ENCODE measurements around the gene PITPNM1.

Gene PITPNM1

GRCh38 chr11:67542971-67543370 is 37.8 kb upstream of the PITPNM1 start:
- TF ChIP-seq EZH2phosphoT487 (conservative IDR thresholded peaks at IDR 0.05; ENCODE audit: low read length) (no peak), CTCF (IDR thresholded peaks at IDR 0.05; ENCODE audit: insufficient read depth, low read length, poor library complexity, severe bottlenecking) (no peak)
- H3K9ac ChIP-seq (ENCODE audit: low read length) = no peak overlapping the region

GRCh38 chr11:67542169-67542568 is 37.0 kb upstream of the PITPNM1 start:
- Histone ChIP-seq H4K20me1 (ENCODE audit: low read depth, low read length) (no peaks in the 10 kb centered on the region), H3K36me3 (ENCODE audit: low read length) (no peaks in the 10 kb centered on the region), H3K27ac (ENCODE audit: low read depth, low read length) (no peak overlapping the region), H3K9ac (ENCODE audit: low read length) (no peak overlapping the region), H3K79me2 (ENCODE audit: insufficient read depth, low read length) (no peaks in the 10 kb centered on the region), H3K9me3 (ENCODE audit: insufficient read depth, low read length) (no peaks in the 10 kb centered on the region), H3F3A (ENCODE audit: insufficient read depth) (no peaks in the 10 kb centered on the region), H2AFZ (ENCODE audit: low read depth, low read length, severe bottlenecking) (no peak overlapping the region), H3K4me2 (ENCODE audit: low read depth, low read length, poor library complexity, severe bottlenecking) (no peak overlapping the region), H3K27me3 (ENCODE audit: low read length) (no peaks in the 10 kb centered on the region), H3K4me3 (ENCODE audit: insufficient read depth, low read length, poor library complexity, severe bottlenecking) (no peak overlapping the region), H3K9me2 (replicated peaks; ENCODE audit: insufficient read depth, low read length) (no peaks in the 10 kb centered on the region)
- TF ChIP-seq CTCF (IDR thresholded peaks at IDR 0.05; ENCODE audit: insufficient read depth, low read length, poor library complexity, severe bottlenecking) (no peak), EZH2phosphoT487 (conservative IDR thresholded peaks at IDR 0.05; ENCODE audit: low read length) (no peak)

More at GRCh38 chr11:67542971-67543370, 37.8 kb upstream of the PITPNM1 start:
- Histone ChIP-seq H4K20me1 (ENCODE audit: low read depth, low read length) (no peaks in the 10 kb centered on the region), H3K4me3 (ENCODE audit: insufficient read depth, low read length, poor library complexity, severe bottlenecking) (no peak overlapping the region), H3K9me3 (ENCODE audit: insufficient read depth, low read length) (no peaks in the 10 kb centered on the region), H3K27ac (ENCODE audit: low read depth, low read length) (no peak overlapping the region), H3F3A (ENCODE audit: insufficient read depth) (no peaks in the 10 kb centered on the region), H3K27me3 (ENCODE audit: low read length) (no peaks in the 10 kb centered on the region), H3K79me2 (ENCODE audit: insufficient read depth, low read length) (no peaks in the 10 kb centered on the region), H3K36me3 (ENCODE audit: low read length) (no peaks in the 10 kb centered on the region), H2AFZ (ENCODE audit: low read depth, low read length, severe bottlenecking) (no peak overlapping the region), H3K9me2 (replicated peaks; ENCODE audit: insufficient read depth, low read length) (no peaks in the 10 kb centered on the region), H3K4me2 (ENCODE audit: low read depth, low read length, poor library complexity, severe bottlenecking) (no peak overlapping the region)

- H3F3A ChIP-seq (ENCODE audit: insufficient read depth) = no peaks in the 10 kb centered on the region
- H3K9me2 ChIP-seq (replicated peaks; ENCODE audit: insufficient read depth, low read length) = no peaks in the 10 kb centered on the region
- no peak overlapping the region for H3K4me2 ChIP-seq (ENCODE audit: low read depth, low read length, poor library complexity, severe bottlenecking)
- H3K79me2 ChIP-seq (ENCODE audit: insufficient read depth, low read length) = no peaks in the 10 kb centered on the region
- H3K9ac ChIP-seq (ENCODE audit: low read length) = no peak overlapping the region
- no peaks in the 10 kb centered on the region for H4K20me1 ChIP-seq (ENCODE audit: low read depth, low read length)
- no peak overlapping the region for H3K4me3 ChIP-seq (ENCODE audit: insufficient read depth, low read length, poor library complexity, severe bottlenecking)
- TF ChIP-seq EZH2phosphoT487 (conservative IDR thresholded peaks at IDR 0.05; ENCODE audit: low read length) (no peak), CTCF (IDR thresholded peaks at IDR 0.05; ENCODE audit: insufficient read depth, low read length, poor library complexity, severe bottlenecking) (no peak)
- no peaks in the 10 kb centered on the region for H3K36me3 ChIP-seq (ENCODE audit: low read length)
- no peak overlapping the region for H3K27ac ChIP-seq (ENCODE audit: low read depth, low read length)
- H2AFZ ChIP-seq (ENCODE audit: low read depth, low read length, severe bottlenecking) = no peak overlapping the region
- H3K27me3 ChIP-seq (ENCODE audit: low read length) = no peaks in the 10 kb centered on the region
- H3K9me3 ChIP-seq (ENCODE audit: insufficient read depth, low read length) = no peaks in the 10 kb centered on the region
These were observed 36.0 kb upstream of the PITPNM1 start for GRCh38 chr11:67541198-67541597.

Data from SU-DHL-6 (cell line).